ENCODE results near the gene NKAIN4.

DNA sequence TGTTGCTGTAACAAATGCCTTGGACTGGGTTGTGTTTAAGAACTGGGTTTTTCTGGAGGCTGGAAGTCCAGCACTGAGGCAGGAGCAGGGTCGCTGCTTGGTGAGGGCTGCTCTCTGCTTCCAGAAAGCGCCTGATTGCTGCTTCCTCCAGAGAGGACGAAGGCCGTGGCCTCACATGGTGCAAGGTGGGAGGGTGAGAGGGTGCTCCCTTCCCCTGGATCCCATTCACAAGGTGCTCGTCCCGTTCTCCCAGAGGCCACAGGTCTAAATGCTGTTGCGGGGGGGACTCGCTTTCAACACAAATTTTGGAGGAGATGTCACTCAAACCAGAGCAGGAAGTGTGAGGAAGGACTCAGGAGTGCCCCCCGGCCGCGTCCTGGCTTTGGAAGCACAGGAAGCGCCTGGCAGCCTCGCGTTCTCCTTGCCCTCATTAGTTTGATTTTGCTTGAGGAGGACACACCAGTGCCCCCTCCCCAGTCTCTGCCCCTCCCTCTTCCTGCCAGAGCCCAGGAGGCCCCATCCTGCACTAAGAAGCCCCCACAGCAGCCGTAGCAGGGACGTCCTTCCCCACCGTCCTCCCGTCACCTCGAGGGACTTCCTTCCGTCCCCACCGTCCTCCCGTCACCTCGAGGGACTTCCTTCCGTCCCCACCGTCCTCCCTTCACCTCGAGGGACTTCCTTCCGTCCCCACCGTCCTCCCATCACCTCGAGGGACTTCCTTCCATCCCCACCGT is 7.7 kb upstream of the NKAIN4 start:
- no peak for TF ChIP-seq CTCF (conservative IDR thresholded peaks at IDR 0.05; ENCODE audit: low read depth in 2 of 2)
- TF ChIP-seq EZH2phosphoT487 (IDR thresholded peaks at IDR 0.05; ENCODE audit: unreplicated experiment) = no peak
- no peak for TF ChIP-seq POLR2AphosphoS5 (IDR thresholded peaks at IDR 0.05; ENCODE audit: low read depth)
- TF ChIP-seq EZH2 (IDR thresholded peaks at IDR 0.05; ENCODE audit: low read depth, unreplicated experiment) = no peak
- no peak for TF ChIP-seq REST (IDR thresholded peaks at IDR 0.05; ENCODE audit: unreplicated experiment)
- TF ChIP-seq JUNB (IDR thresholded peaks at IDR 0.05; ENCODE audit: unreplicated experiment) = no peak
- no peak for TF ChIP-seq CREB1 (CRISPR knock-in tag; IDR thresholded peaks at IDR 0.05; ENCODE audit: low read depth)
- no peak for TF ChIP-seq NANOG (IDR thresholded peaks at IDR 0.05; ENCODE audit: borderline replicate concordance)
- no peak for TF ChIP-seq ZNF114 (CRISPR knock-in tag; IDR thresholded peaks at IDR 0.05)
- TF ChIP-seq ETS1 (IDR thresholded peaks at IDR 0.05) = no peak
- TF ChIP-seq STAT1 (IDR thresholded peaks at IDR 0.05; ENCODE audit: unreplicated experiment) = no peak
- TF ChIP-seq, protein P1, sequence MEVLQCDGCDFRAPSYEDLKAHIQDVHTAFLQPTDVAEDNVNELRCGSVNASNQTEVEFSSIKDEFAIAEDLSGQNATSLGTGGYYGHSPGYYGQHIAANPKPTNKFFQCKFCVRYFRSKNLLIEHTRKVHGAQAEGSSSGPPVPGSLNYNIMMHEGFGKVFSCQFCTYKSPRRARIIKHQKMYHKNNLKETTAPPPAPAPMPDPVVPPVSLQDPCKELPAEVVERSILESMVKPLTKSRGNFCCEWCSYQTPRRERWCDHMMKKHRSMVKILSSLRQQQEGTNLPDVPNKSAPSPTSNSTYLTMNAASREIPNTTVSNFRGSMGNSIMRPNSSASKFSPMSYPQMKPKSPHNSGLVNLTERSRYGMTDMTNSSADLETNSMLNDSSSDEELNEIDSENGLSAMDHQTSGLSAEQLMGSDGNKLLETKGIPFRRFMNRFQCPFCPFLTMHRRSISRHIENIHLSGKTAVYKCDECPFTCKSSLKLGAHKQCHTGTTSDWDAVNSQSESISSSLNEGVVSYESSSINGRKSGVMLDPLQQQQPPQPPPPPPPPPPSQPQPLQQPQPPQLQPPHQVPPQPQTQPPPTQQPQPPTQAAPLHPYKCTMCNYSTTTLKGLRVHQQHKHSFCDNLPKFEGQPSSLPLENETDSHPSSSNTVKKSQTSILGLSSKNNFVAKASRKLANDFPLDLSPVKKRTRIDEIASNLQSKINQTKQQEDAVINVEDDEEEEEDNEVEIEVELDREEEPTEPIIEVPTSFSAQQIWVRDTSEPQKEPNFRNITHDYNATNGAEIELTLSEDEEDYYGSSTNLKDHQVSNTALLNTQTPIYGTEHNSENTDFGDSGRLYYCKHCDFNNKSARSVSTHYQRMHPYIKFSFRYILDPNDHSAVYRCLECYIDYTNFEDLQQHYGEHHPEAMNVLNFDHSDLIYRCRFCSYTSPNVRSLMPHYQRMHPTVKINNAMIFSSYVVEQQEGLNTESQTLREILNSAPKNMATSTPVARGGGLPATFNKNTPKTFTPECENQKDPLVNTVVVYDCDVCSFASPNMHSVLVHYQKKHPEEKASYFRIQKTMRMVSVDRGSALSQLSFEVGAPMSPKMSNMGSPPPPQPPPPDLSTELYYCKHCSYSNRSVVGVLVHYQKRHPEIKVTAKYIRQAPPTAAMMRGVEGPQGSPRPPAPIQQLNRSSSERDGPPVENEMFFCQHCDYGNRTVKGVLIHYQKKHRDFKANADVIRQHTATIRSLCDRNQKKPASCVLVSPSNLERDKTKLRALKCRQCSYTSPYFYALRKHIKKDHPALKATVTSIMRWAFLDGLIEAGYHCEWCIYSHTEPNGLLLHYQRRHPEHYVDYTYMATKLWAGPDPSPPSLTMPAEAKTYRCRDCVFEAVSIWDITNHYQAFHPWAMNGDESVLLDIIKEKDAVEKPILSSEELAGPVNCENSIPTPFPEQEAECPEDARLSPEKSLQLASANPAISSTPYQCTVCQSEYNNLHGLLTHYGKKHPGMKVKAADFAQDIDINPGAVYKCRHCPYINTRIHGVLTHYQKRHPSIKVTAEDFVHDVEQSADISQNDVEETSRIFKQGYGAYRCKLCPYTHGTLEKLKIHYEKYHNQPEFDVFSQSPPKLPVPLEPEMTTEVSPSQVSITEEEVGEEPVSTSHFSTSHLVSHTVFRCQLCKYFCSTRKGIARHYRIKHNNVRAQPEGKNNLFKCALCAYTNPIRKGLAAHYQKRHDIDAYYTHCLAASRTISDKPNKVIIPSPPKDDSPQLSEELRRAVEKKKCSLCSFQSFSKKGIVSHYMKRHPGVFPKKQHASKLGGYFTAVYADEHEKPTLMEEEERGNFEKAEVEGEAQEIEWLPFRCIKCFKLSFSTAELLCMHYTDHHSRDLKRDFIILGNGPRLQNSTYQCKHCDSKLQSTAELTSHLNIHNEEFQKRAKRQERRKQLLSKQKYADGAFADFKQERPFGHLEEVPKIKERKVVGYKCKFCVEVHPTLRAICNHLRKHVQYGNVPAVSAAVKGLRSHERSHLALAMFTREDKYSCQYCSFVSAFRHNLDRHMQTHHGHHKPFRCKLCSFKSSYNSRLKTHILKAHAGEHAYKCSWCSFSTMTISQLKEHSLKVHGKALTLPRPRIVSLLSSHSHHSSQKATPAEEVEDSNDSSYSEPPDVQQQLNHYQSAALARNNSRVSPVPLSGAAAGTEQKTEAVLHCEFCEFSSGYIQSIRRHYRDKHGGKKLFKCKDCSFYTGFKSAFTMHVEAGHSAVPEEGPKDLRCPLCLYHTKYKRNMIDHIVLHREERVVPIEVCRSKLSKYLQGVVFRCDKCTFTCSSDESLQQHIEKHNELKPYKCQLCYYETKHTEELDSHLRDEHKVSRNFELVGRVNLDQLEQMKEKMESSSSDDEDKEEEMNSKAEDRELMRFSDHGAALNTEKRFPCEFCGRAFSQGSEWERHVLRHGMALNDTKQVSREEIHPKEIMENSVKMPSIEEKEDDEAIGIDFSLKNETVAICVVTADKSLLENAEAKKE (CRISPR knock-in tag; IDR thresholded peaks at IDR 0.05) = no peak
